NCI-H128 (cell line): ENCODE measurements around the gene CPT1B.
"Not testable (repeated sequence)": the region's sequence is repeated elsewhere in the genome, so short reads cannot be mapped to it uniquely, and the experiment has no call there.

Experiments used
- DNase-seq: peaks from one replicate; lab custom pipeline; 2025; ENCODE audit not compliant: unreplicated experiment; lab: John Stamatoyannopoulos, UW

CPT1B gene

GRCh38 chr22:50529897-50530579, 48.2 kb downstream of the CPT1B start, which contains the start of gene TYMP:
Gene TYMP (minus strand): TSS chr22:50530012. CDS start chr22:50529709, 303 bp downstream.
- no peak for DNase-seq

- no peak for DNase-seq
These were observed 48.8 kb downstream of the CPT1B start for GRCh38 chr22:50529416-50529896.

GRCh38 chr22:50528682-50529415, 49.4 kb downstream of the CPT1B start:
- no peak for DNase-seq

GRCh38 chr22:50527921-50528681, 50.1 kb downstream of the CPT1B start:
- no peak for DNase-seq

- DNase-seq, result no peak
These were observed 51.1 kb downstream of the CPT1B start for GRCh38 chr22:50526834-50527801.

- DNase-seq, result peak; percentile 30
These were observed 52.0 kb downstream of the CPT1B start for GRCh38 chr22:50526108-50526833.

GRCh38 chr22:50525858-50526107, 52.4 kb downstream of the CPT1B start:
- DNase-seq, result no peak

- peak; percentile 82 for DNase-seq
These were observed 52.9 kb downstream of the CPT1B start, which contains the start of gene SCO2 for GRCh38 chr22:50525104-50525857. Gene SCO2 (minus strand): TSS chr22:50525598. CDS start chr22:50524411, 1,187 bp downstream.

- DNase-seq, result no peak
These were observed 53.5 kb downstream of the CPT1B start for GRCh38 chr22:50524676-50525103.

GRCh38 chr22:50523806-50524675, 54.2 kb downstream of the CPT1B start:
- no peak for DNase-seq

GRCh38 chr22:50523458-50523805, 54.8 kb downstream of the CPT1B start:
- DNase-seq, result no peak

GRCh38 chr22:50522806-50523438, 55.3 kb downstream of the CPT1B start:
- DNase-seq, result no peak

GRCh38 chr22:50522208-50522805, 55.9 kb downstream of the CPT1B start:
- no peak for DNase-seq

- no peak for DNase-seq
These were observed 56.5 kb downstream of the CPT1B start for GRCh38 chr22:50521710-50522109.

- no peak for DNase-seq
These were observed 57.3 kb downstream of the CPT1B start for GRCh38 chr22:50520826-50521453.

- not testable (repeated sequence) for DNase-seq
These were observed 58.0 kb downstream of the CPT1B start for GRCh38 chr22:50520184-50520583.

- DNase-seq, result no peak
These were observed 59.1 kb downstream of the CPT1B start for GRCh38 chr22:50519151-50519550.
